Skin of body (tissue), 2 donors: ENCODE measurements around the gene CACNA1C. TPM values are rescaled to one million over a fixed set of nuclear protein-coding genes. Genes with fewer than 3 reads are reported as not detected.

Experiments
- DNase-seq: peaks from one replicate; lab custom pipeline; 2025; lab: John Stamatoyannopoulos, UW
- total RNA-seq: library from RNA; depleted of rRNA; stranded (reverse); fragments of >200 nt; gene quantifications from one replicate; pipeline ENCODE4 v1.2.3, GENCODE V29; 2014

The CACNA1C gene
- total RNA-seq, 1 donor from 2014 or later = 4.3 TPM

- DNase-seq = no peak
Measured at GRCh38 chr12:2614341-2614740, 561.6 kb downstream of the CACNA1C start.

GRCh38 chr12:2615665-2616402 is 563.0 kb downstream of the CACNA1C start:
- no peak for DNase-seq

GRCh38 chr12:2616763-2617162 is 564.0 kb downstream of the CACNA1C start:
- DNase-seq = no peak

- DNase-seq = no peak
Measured at GRCh38 chr12:2617365-2617764, 564.6 kb downstream of the CACNA1C start.

- no peak for DNase-seq
Measured at GRCh38 chr12:2618291-2618995, 565.7 kb downstream of the CACNA1C start.

GRCh38 chr12:2619136-2619535 is 566.3 kb downstream of the CACNA1C start:
- no peak for DNase-seq

GRCh38 chr12:2622460-2622859 is 569.7 kb downstream of the CACNA1C start:
- no peak for DNase-seq

- no peak for DNase-seq
Measured at GRCh38 chr12:2623472-2623871, 570.7 kb downstream of the CACNA1C start.

GRCh38 chr12:2624543-2625288 is 571.9 kb downstream of the CACNA1C start:
- DNase-seq = no peak

GRCh38 chr12:2625289-2625612 is 572.5 kb downstream of the CACNA1C start:
- DNase-seq = no peak

GRCh38 chr12:2627076-2627834 is 574.5 kb downstream of the CACNA1C start:
- DNase-seq = no peak

- DNase-seq = no peak
Measured at GRCh38 chr12:2627835-2628191, 575.0 kb downstream of the CACNA1C start.

- DNase-seq = no peak
Measured at GRCh38 chr12:2628401-2628800, 575.6 kb downstream of the CACNA1C start.

GRCh38 chr12:2629051-2629450 is 576.3 kb downstream of the CACNA1C start:
- no peak for DNase-seq

GRCh38 chr12:2631653-2632350 is 579.0 kb downstream of the CACNA1C start:
- DNase-seq = no peak

- no peak for DNase-seq
Measured at GRCh38 chr12:2633176-2633824, 580.5 kb downstream of the CACNA1C start.

- no peak for DNase-seq
Measured at GRCh38 chr12:2633825-2634200, 581.0 kb downstream of the CACNA1C start.

- DNase-seq = no peak
Measured at GRCh38 chr12:2634471-2634870, 581.7 kb downstream of the CACNA1C start.

GRCh38 chr12:2636741-2637340 is 584.1 kb downstream of the CACNA1C start:
- no peak for DNase-seq

GRCh38 chr12:2637371-2637770 is 584.6 kb downstream of the CACNA1C start:
- no peak for DNase-seq
